Right atrium auricular region (tissue), 2 donors: ENCODE results near the gene CYP27A1. TPM values are rescaled to one million over a fixed set of nuclear protein-coding genes. Genes with fewer than 3 reads are reported as not detected.
A peak's percentile ranks its signal among the peaks of the same experiment; 100 is the strongest.
"Not testable (repeated sequence)": the region's sequence is repeated elsewhere in the genome, so short reads cannot be mapped to it uniquely, and the experiment has no call there.

Experiments
- DNase-seq: peaks from one replicate; pipeline ENCODE4 v3.0.0-alpha.2; 2019; ENCODE audit warnings: low spot score
- H3K27ac ChIP-seq, 2 donors: fragments of 200-600 bp; sonication (generic); 1 replicate in 1 of 2; 2 replicates in 1 of 2; pipeline ENCODE4 v1.5.1; 2016 to 2019
- H3K27me3 ChIP-seq, 2 donors: fragments of 200-600 bp; sonication (generic); one replicate each; pipeline versions ENCODE4 v1.5.1 to v1.6.0; 2017 to 2019
- H3K36me3 ChIP-seq: fragments of 200-600 bp; sonication (generic); one replicate; pipeline ENCODE4 v1.5.1; 2016
- H3K4me1 ChIP-seq, 2 donors: fragments of 200-600 bp; sonication (generic); one replicate each; pipeline versions ENCODE4 v1.5.1 to v1.6.0; 2017 to 2019
- H3K4me3 ChIP-seq, 2 donors: fragments of 200-600 bp; sonication (generic); 1 replicate in 1 of 2; 2 replicates in 1 of 2; pipeline ENCODE4 v1.5.1; 2017 to 2019; ENCODE audit warnings: mild to moderate bottlenecking in 1 of 2, moderate library complexity in 1 of 2
- H3K9me3 ChIP-seq, 2 donors: fragments of 200-600 bp; sonication (generic); one replicate each; pipeline ENCODE4 v1.5.1; 2019
- total RNA-seq, 2 donors: library from RNA; depleted of rRNA; stranded (reverse); fragments of >200 nt; gene quantifications; one replicate each; pipeline ENCODE4 v1.1.0, GENCODE V29; 2016
- TF ChIP-seq, protein P1 (sequence below), 2 donors: fragments of 200-600 bp; sonication (generic); IDR thresholded peaks; one replicate each; pipeline ENCODE4 v1.5.1; 2019; ENCODE audit warnings: antibody characterized with exemption in 2 of 2

CYP27A1 gene
- total RNA-seq, 2 donors from 2014 or later, result 17.2 to 23.4 TPM

GRCh38 chr2:218832520-218832919 lies 50.6 kb downstream of the CYP27A1 start:
- TF ChIP-seq, protein P1, sequence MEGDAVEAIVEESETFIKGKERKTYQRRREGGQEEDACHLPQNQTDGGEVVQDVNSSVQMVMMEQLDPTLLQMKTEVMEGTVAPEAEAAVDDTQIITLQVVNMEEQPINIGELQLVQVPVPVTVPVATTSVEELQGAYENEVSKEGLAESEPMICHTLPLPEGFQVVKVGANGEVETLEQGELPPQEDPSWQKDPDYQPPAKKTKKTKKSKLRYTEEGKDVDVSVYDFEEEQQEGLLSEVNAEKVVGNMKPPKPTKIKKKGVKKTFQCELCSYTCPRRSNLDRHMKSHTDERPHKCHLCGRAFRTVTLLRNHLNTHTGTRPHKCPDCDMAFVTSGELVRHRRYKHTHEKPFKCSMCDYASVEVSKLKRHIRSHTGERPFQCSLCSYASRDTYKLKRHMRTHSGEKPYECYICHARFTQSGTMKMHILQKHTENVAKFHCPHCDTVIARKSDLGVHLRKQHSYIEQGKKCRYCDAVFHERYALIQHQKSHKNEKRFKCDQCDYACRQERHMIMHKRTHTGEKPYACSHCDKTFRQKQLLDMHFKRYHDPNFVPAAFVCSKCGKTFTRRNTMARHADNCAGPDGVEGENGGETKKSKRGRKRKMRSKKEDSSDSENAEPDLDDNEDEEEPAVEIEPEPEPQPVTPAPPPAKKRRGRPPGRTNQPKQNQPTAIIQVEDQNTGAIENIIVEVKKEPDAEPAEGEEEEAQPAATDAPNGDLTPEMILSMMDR (IDR thresholded peaks at IDR 0.05), result no peak
- no peaks in the 10 kb centered on the region for H3K27me3 ChIP-seq
- H3K36me3 ChIP-seq, result no peaks in the 10 kb centered on the region
- H3K27ac ChIP-seq, result peak overlapping the region; percentile 67 to 76
- peaks cover 0 to 9% of the 10 kb centered on the region in 2 donors for H3K9me3 ChIP-seq
- DNase-seq, result peak; percentile 79
- peaks cover 0 to 20% of the 10 kb centered on the region in 2 donors for H3K4me1 ChIP-seq
- H3K4me3 ChIP-seq, result no peak overlapping the region

GRCh38 chr2:218833023-218833609 lies 51.2 kb downstream of the CYP27A1 start:
- Histone ChIP-seq H3K4me1 (peaks cover 0 to 20% of the 10 kb centered on the region in 2 donors), H3K27me3 (no peaks in the 10 kb centered on the region), H3K36me3 (no peaks in the 10 kb centered on the region), H3K4me3 (no peak overlapping the region), H3K27ac (peak overlapping the region; percentile 67 to 76), H3K9me3 (peaks cover 0 to 15% of the 10 kb centered on the region in 2 donors)
- DNase-seq, result no peak
- TF ChIP-seq, protein P1 (IDR thresholded peaks at IDR 0.05), result no peak

GRCh38 chr2:218834685-218835084 lies 52.7 kb downstream of the CYP27A1 start:
- Histone ChIP-seq H3K9me3 (peaks cover 0 to 16% of the 10 kb centered on the region in 2 donors), H3K27me3 (no peaks in the 10 kb centered on the region), H3K4me3 (no peak overlapping the region), H3K4me1 (peaks cover 0 to 20% of the 10 kb centered on the region in 2 donors), H3K36me3 (no peaks in the 10 kb centered on the region), H3K27ac (no peak overlapping the region)
- DNase-seq, result no peak
- TF ChIP-seq, protein P1 (IDR thresholded peaks at IDR 0.05), result no peak

- Histone ChIP-seq H3K4me1 (peaks cover 0 to 5% of the 10 kb centered on the region in 2 donors), H3K27me3 (no peaks in the 10 kb centered on the region), H3K27ac (no peak overlapping the region), H3K4me3 (no peak overlapping the region), H3K9me3 (peaks cover 0 to 16% of the 10 kb centered on the region in 2 donors), H3K36me3 (no peaks in the 10 kb centered on the region)
- no peak for DNase-seq
- TF ChIP-seq, protein P1 (IDR thresholded peaks at IDR 0.05), result no peak
These were observed 55.5 kb downstream of the CYP27A1 start for GRCh38 chr2:218837495-218837894.

GRCh38 chr2:218839430-218839829 lies 57.5 kb downstream of the CYP27A1 start:
- Histone ChIP-seq H3K9me3 (peaks cover 0 to 16% of the 10 kb centered on the region in 2 donors), H3K4me3 (no peak overlapping the region), H3K27me3 (no peaks in the 10 kb centered on the region), H3K27ac (no peak overlapping the region), H3K4me1 (no peaks in the 10 kb centered on the region), H3K36me3 (no peaks in the 10 kb centered on the region)
- TF ChIP-seq, protein P1 (IDR thresholded peaks at IDR 0.05), result no peak
- DNase-seq, result no peak

- Histone ChIP-seq H3K27me3 (no peaks in the 10 kb centered on the region), H3K4me3 (no peak overlapping the region), H3K9me3 (peaks cover 0 to 16% of the 10 kb centered on the region in 2 donors), H3K4me1 (no peaks in the 10 kb centered on the region), H3K36me3 (no peaks in the 10 kb centered on the region), H3K27ac (no peak overlapping the region)
- TF ChIP-seq, protein P1 (IDR thresholded peaks at IDR 0.05), result no peak
- no peak for DNase-seq
These were observed 57.9 kb downstream of the CYP27A1 start for GRCh38 chr2:218839888-218840287.

DNA sequence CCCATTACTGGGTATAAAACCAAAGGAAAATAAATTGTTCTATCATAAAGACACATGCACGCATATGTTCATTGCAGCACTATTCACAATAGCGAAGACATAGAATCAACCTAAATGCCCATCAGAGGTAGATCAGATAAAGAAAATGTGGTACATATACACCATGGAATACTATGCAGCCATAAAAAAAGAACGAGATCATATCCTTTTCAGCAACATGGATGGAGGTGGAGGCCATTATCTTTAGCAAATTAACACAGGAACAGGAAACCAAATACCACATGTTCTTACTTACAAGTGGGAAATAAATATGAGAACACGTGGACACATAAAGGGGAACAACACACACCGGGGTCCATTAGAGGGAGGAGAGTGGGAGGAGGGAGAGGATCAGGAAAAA lies 62.4 kb downstream of the CYP27A1 start:
- not testable (repeated sequence) for DNase-seq, H3K9me3 ChIP-seq, H3K4me3 ChIP-seq, H3K27me3 ChIP-seq, H3K27ac ChIP-seq, H3K36me3 ChIP-seq, H3K4me1 ChIP-seq

DNA sequence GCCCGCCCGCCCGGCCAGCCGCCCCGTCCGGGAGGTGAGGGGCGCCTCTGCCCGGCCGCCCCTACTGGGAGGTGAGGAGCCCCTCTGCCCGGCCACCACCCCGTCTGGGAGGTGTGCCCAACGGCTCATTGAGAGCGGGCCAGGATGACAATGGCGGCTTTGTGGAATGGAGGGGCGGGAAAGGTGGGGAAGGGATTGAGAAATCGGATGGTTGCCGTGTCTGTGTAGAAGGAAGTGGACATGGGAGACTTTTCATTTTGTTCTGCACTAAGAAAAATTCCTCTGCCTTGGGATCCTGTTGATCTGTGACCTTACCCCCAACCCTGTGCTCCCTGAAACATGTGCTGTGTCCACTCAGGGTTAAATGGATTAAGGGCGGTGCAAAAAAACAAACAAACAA lies 65.0 kb downstream of the CYP27A1 start:
- H3K9me3 ChIP-seq, H3K36me3 ChIP-seq, H3K4me1 ChIP-seq, H3K27ac ChIP-seq, H3K27me3 ChIP-seq, DNase-seq, H3K4me3 ChIP-seq: not testable (repeated sequence)
